Rectal smooth muscle tissue (tissue), 1 donor: ENCODE results near the gene PRM3.

Experiments used
- H3K27ac ChIP-seq: one replicate; pipeline ENCODE4 v1.7.0; 2013; ENCODE audit warnings: low read depth, low read length, inconsistent platforms
- H3K27me3 ChIP-seq: one replicate; pipeline ENCODE4 v1.7.0; 2013; ENCODE audit warnings: low read length; ENCODE audit not compliant: control insufficient read depth, insufficient read depth
- H3K36me3 ChIP-seq: one replicate; pipeline ENCODE4 v1.7.0; 2013; ENCODE audit warnings: low read length; ENCODE audit not compliant: control insufficient read depth, insufficient read depth
- H3K4me1 ChIP-seq: one replicate; pipeline ENCODE4 v1.7.0; 2013; ENCODE audit warnings: low read length; ENCODE audit not compliant: control insufficient read depth, insufficient read depth
- H3K4me3 ChIP-seq: one replicate; pipeline ENCODE4 v1.7.0; 2013; ENCODE audit warnings: low read length
- H3K9ac ChIP-seq: one replicate; pipeline ENCODE4 v1.7.0; 2013; ENCODE audit warnings: low read length

Gene PRM3

DNA sequence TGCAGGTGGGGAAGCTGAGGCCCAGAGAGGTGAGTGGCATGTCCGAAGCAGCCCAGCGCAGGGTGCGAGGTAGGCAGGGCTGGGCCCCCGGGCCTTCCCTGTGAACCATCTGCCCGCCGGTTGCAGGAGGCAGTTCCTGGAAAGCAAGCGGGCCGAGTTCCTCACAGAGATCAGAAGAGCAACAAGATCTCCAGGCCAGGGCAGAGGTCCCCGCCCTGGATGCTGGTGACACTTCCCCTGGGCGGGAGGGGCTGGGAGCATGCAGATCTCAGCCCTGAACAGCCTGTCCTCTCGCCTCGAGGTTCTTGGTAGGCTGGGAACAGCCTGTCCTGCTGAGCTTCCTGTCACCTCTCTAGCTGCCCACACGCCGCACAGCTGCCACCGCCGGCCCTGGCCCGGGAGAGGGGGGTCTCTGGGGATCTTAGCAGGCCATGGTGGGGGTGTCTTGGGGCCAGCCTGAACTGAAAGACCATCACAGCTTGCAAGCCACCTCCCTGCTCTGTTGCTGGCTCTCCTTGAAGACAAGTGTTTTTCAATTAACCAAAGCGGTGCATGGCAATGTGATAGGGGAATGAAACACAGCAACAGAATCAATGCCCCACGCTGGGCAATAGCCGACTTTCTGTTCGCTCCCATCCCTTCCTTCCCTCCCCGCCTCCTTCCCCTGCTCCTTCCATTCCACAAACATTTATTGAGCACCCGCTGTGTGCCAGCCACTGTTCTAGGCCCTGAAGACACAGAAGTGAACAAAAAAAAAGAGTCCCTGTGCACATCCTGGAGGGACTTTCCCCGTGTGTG, 49.1 kb downstream of the PRM3 start:
- Histone ChIP-seq H3K27me3 (no peaks in the 10 kb centered on the region), H3K27ac (no peak overlapping the region), H3K9ac (no peak overlapping the region), H3K4me3 (no peak overlapping the region), H3K36me3 (no peaks in the 10 kb centered on the region), H3K4me1 (peaks cover 2% of the 10 kb centered on the region)
